ENCODE measurements around the gene ELMO3. TPM values are rescaled to one million over a fixed set of nuclear protein-coding genes. Genes with fewer than 3 reads are reported as not detected.
A peak's percentile ranks its signal among the peaks of the same experiment; 100 is the strongest.

The ELMO3 gene
- total and polyA plus RNA-seq, 2 donors (not counting 3 experiments of a cell fraction or from before 2014, with no cell fraction given) = 3.9 to 5.7 TPM

GRCh38 chr16:67162506-67163163 lies 36.3 kb upstream of the ELMO3 start:
- intact Hi-C loops (cut with micrococcal nuclease) = no loop called here
- Histone ChIP-seq H3K9ac (replicated peaks; ENCODE audit: extremely low read depth, insufficient read depth, low read length) (no peak overlapping the region), H3K79me2 (ENCODE audit: control insufficient read depth, insufficient read depth, low read length) (no peaks in the 10 kb centered on the region), H3K9me1 (replicated peaks; ENCODE audit: control insufficient read depth, extremely low read depth, insufficient read depth, low read length) (no peaks in the 10 kb centered on the region), H4K20me1 (replicated peaks; ENCODE audit: control insufficient read depth, extremely low read depth, insufficient read depth, low read length) (no peaks in the 10 kb centered on the region), H2AFZ (ENCODE audit: low read depth, low read length) (no peak overlapping the region), H3K36me3 (ENCODE audit: control insufficient read depth in 2 of 2, extremely low read depth in 1 of 2, insufficient read depth in 2 of 2, low read length in 2 of 2) (no peaks in the 10 kb centered on the region), H3K4me3 (replicated peaks in 1 of 3; ENCODE audit: insufficient read depth in 1 of 3, low read depth in 1 of 3, low read length in 3 of 3) (no peak overlapping the region), H3K4me1 (ENCODE audit: control insufficient read depth, extremely low read depth, insufficient read depth, low read length) (peaks cover 18% of the 10 kb centered on the region), H3K27me3 (ENCODE audit: control insufficient read depth in 2 of 2, insufficient read depth in 2 of 2, low read length in 2 of 2) (peaks cover 36 to 46% of the 10 kb centered on the region in 2 experiments), H3K4me2 (ENCODE audit: insufficient read depth, low read length) (peak overlapping the region; percentile 43), H3K27ac (ENCODE audit: insufficient read depth, low read depth, low read length) (no peak overlapping the region), H3K9me3 (replicated peaks; ENCODE audit: control insufficient read depth, insufficient read depth, low read length) (no peaks in the 10 kb centered on the region)
- FAIRE-seq (no peak), DNase-seq (ENCODE audit: low read depth, low spot score) (no peak)
- dilution Hi-C loops (cut with MboI; ENCODE audit: extremely low pct_ligation_motif_present, low sequenced_read_pairs) = no loop called here
- no TSS peak for BruUV-seq (replicated peaks)
- CTCF ChIA-PET = interaction anchor here (0.9 to 3.4 kb wide), 5 partner anchors 7 to 145 kb away, joined by 5 to 23 read pairs (median 8); no protein-coding TSS in a partner anchor
- POLR2A ChIA-PET = no interaction called here
- TF ChIP-seq JUN (IDR thresholded peaks at IDR 0.05; ENCODE audit: borderline replicate concordance, insufficient read depth, insufficient read length, low read depth) (no peak), EZH2 (IDR thresholded peaks at IDR 0.05; ENCODE audit: borderline replicate concordance, low read depth, low read length, severe bottlenecking) (no peak), GATA2 (IDR thresholded peaks at IDR 0.05; ENCODE audit: insufficient read depth, insufficient read length, low read depth, low read length) (no peak), FOS (IDR thresholded peaks at IDR 0.05; ENCODE audit: borderline replicate concordance, insufficient read depth, low read length) (no peak), POLR2AphosphoS5 (IDR thresholded peaks at IDR 0.05; ENCODE audit: insufficient read depth, low read depth, low read length) (no peak), POLR2A (IDR thresholded peaks at IDR 0.05; ENCODE audit: low read depth, low read length) (no peak), MYC (IDR thresholded peaks at IDR 0.05; ENCODE audit: low read depth, low read length) (no peak), MAX (IDR thresholded peaks at IDR 0.05; ENCODE audit: insufficient read depth, insufficient read length) (no peak), CTCF (IDR thresholded peaks at IDR 0.05; ENCODE audit: extremely low read depth in 1 of 2, insufficient read depth in 1 of 2, low read depth in 1 of 2, low read length in 2 of 2) (no peak)

Measured in endothelial cell of umbilical vein (primary cell).